HG03064 (cell line): ENCODE measurements around the gene HLCS.
"Not testable (repeated sequence)": the region's sequence is repeated elsewhere in the genome, so short reads cannot be mapped to it uniquely, and the experiment has no call there.

Experiments used
- ATAC-seq: cut with Tn5 transposase; IDR thresholded peaks from one replicate; pipeline ENCODE4 v1.9.1; 2021; ENCODE audit warnings: low read depth; ENCODE audit not compliant: unreplicated experiment

The HLCS gene

GRCh38 chr21:36817732-36818450, 148.6 kb downstream of the HLCS start:
- no peak for ATAC-seq

GRCh38 chr21:36816561-36817130, 149.8 kb downstream of the HLCS start:
- no peak for ATAC-seq

GRCh38 chr21:36816026-36816425, 150.4 kb downstream of the HLCS start:
- not testable (repeated sequence) for ATAC-seq

- no peak for ATAC-seq
These were observed 151.2 kb downstream of the HLCS start for GRCh38 chr21:36815284-36815683.

- no peak for ATAC-seq
These were observed 153.4 kb downstream of the HLCS start for GRCh38 chr21:36813052-36813451.

- ATAC-seq: no peak
These were observed 154.7 kb downstream of the HLCS start for GRCh38 chr21:36811762-36812161.

- ATAC-seq: no peak
These were observed 156.0 kb downstream of the HLCS start for GRCh38 chr21:36810443-36810842.

GRCh38 chr21:36807422-36807928, 159.0 kb downstream of the HLCS start:
- no peak for ATAC-seq

- ATAC-seq: no peak
These were observed 160.4 kb downstream of the HLCS start for GRCh38 chr21:36806103-36806502.

- ATAC-seq: no peak
These were observed 161.4 kb downstream of the HLCS start for GRCh38 chr21:36804874-36805611.

GRCh38 chr21:36803816-36804439, 162.5 kb downstream of the HLCS start:
- ATAC-seq: no peak

GRCh38 chr21:36803051-36803645, 163.3 kb downstream of the HLCS start:
- ATAC-seq: no peak

GRCh38 chr21:36800734-36801133, 165.7 kb downstream of the HLCS start:
- no peak for ATAC-seq

GRCh38 chr21:36799869-36800268, 166.6 kb downstream of the HLCS start:
- ATAC-seq: no peak

GRCh38 chr21:36798491-36798890, 168.0 kb downstream of the HLCS start:
- no peak for ATAC-seq

- no peak for ATAC-seq
These were observed 170.4 kb downstream of the HLCS start for GRCh38 chr21:36796070-36796469.

- no peak for ATAC-seq
These were observed 173.9 kb downstream of the HLCS start for GRCh38 chr21:36792505-36792967.

- ATAC-seq: no peak
These were observed 174.6 kb downstream of the HLCS start for GRCh38 chr21:36791695-36792470.

GRCh38 chr21:36791180-36791579, 175.3 kb downstream of the HLCS start:
- ATAC-seq: no peak

GRCh38 chr21:36790616-36791015, 175.9 kb downstream of the HLCS start:
- ATAC-seq: no peak
